ENCODE measurements around the gene EEFSEC. TPM values are rescaled to one million over a fixed set of nuclear protein-coding genes. Genes with fewer than 3 reads are reported as not detected.

EEFSEC gene
- polyA plus RNA-seq, 1 donor (not counting 4 experiments of a cell fraction or from before 2014, with no cell fraction given) = 8.7 TPM

GRCh38 chr3:128317698-128318231 is 164.5 kb downstream of the EEFSEC start:
- dilution Hi-C loops (cut with MboI; ENCODE audit: extremely low pct_ligation_motif_present, low sequenced_read_pairs) = no loop called here
- Histone ChIP-seq H2AFZ (ENCODE audit: control insufficient read depth, low read length) (no peak overlapping the region), H3K27ac (ENCODE audit: control insufficient read depth, insufficient read depth, low read length) (no peak overlapping the region), H3K36me3 (ENCODE audit: control insufficient read depth in 2 of 2, extremely low read depth in 1 of 2, insufficient read depth in 2 of 2, low read length in 2 of 2) (peaks cover 1 to 10% of the 10 kb centered on the region in 2 experiments), H3K9me1 (ENCODE audit: control insufficient read depth, extremely low read depth, insufficient read depth, low read length) (peaks cover 3% of the 10 kb centered on the region), H3K4me1 (ENCODE audit: control insufficient read depth, extremely low read depth, insufficient read depth, low read length) (no peaks in the 10 kb centered on the region), H3K4me3 (ENCODE audit: control insufficient read depth in 2 of 3, extremely low read depth in 1 of 3, insufficient read depth in 2 of 3, low read depth in 1 of 3, low read length in 3 of 3) (no peak overlapping the region), H3K27me3 (ENCODE audit: control insufficient read depth, extremely low read depth, insufficient read depth, low read length) (no peaks in the 10 kb centered on the region), H3K79me2 (ENCODE audit: control insufficient read depth, insufficient read depth, low read length) (no peaks in the 10 kb centered on the region), H3K9me3 (ENCODE audit: control insufficient read depth, low read depth, low read length) (no peaks in the 10 kb centered on the region), H3K9ac (ENCODE audit: control insufficient read depth, extremely low read depth, insufficient read depth, low read length) (no peak overlapping the region), H4K20me1 (ENCODE audit: control insufficient read depth, extremely low read depth, insufficient read depth, low read length) (no peaks in the 10 kb centered on the region), H3K4me2 (ENCODE audit: control insufficient read depth, extremely low read depth, insufficient read depth, low read depth, low read length) (no peak overlapping the region)
- FAIRE-seq (no peak), DNase-seq (ENCODE audit: low read depth, low spot score) (no peak)
- TF ChIP-seq EZH2 (IDR thresholded peaks at IDR 0.05; ENCODE audit: low read length) (no peak), CTCF (optimal IDR thresholded peaks at IDR 0.05 in 1 of 3, IDR thresholded peaks at IDR 0.05 in 1 of 3, conservative IDR thresholded peaks at IDR 0.05 in 1 of 3; ENCODE audit: extremely low read depth in 1 of 3, insufficient read depth in 2 of 3, low read length in 3 of 3) (no peak)

GRCh38 chr3:128318275-128318941 is 165.1 kb downstream of the EEFSEC start:
- no peaks in the 10 kb centered on the region for H4K20me1 ChIP-seq (ENCODE audit: control insufficient read depth, extremely low read depth, insufficient read depth, low read length)
- H3K79me2 ChIP-seq (ENCODE audit: control insufficient read depth, insufficient read depth, low read length) = no peaks in the 10 kb centered on the region
- TF ChIP-seq EZH2 (IDR thresholded peaks at IDR 0.05; ENCODE audit: low read length) (no peak), CTCF (optimal IDR thresholded peaks at IDR 0.05 in 1 of 3, IDR thresholded peaks at IDR 0.05 in 1 of 3, conservative IDR thresholded peaks at IDR 0.05 in 1 of 3; ENCODE audit: extremely low read depth in 1 of 3, insufficient read depth in 2 of 3, low read length in 3 of 3) (no peak)
- H3K27me3 ChIP-seq (ENCODE audit: control insufficient read depth, extremely low read depth, insufficient read depth, low read length) = no peaks in the 10 kb centered on the region
- H3K4me2 ChIP-seq (ENCODE audit: control insufficient read depth, extremely low read depth, insufficient read depth, low read depth, low read length) = no peak overlapping the region
- H3K4me3 ChIP-seq (ENCODE audit: control insufficient read depth in 2 of 3, extremely low read depth in 1 of 3, insufficient read depth in 2 of 3, low read depth in 1 of 3, low read length in 3 of 3) = no peak overlapping the region
- H3K9ac ChIP-seq (ENCODE audit: control insufficient read depth, extremely low read depth, insufficient read depth, low read length) = no peak overlapping the region
- no peak overlapping the region for H3K27ac ChIP-seq (ENCODE audit: control insufficient read depth, insufficient read depth, low read length)
- H3K9me3 ChIP-seq (ENCODE audit: control insufficient read depth, low read depth, low read length) = no peaks in the 10 kb centered on the region
- dilution Hi-C loops (cut with MboI; ENCODE audit: extremely low pct_ligation_motif_present, low sequenced_read_pairs) = no loop called here
- peaks cover 1 to 6% of the 10 kb centered on the region in 2 experiments for H3K36me3 ChIP-seq (ENCODE audit: control insufficient read depth in 2 of 2, extremely low read depth in 1 of 2, insufficient read depth in 2 of 2, low read length in 2 of 2)
- H2AFZ ChIP-seq (ENCODE audit: control insufficient read depth, low read length) = no peak overlapping the region
- DNase-seq (ENCODE audit: low read depth, low spot score) (no peak), FAIRE-seq (no peak)
- H3K9me1 ChIP-seq (ENCODE audit: control insufficient read depth, extremely low read depth, insufficient read depth, low read length) = peaks cover 3% of the 10 kb centered on the region
- H3K4me1 ChIP-seq (ENCODE audit: control insufficient read depth, extremely low read depth, insufficient read depth, low read length) = no peaks in the 10 kb centered on the region
